HFF-Myc (cell line): Measurements from ENCODE around the gene OR9G1.
"Not testable (repeated sequence)": the region's sequence is repeated elsewhere in the genome, so short reads cannot be mapped to it uniquely, and the experiment has no call there.

Source experiments
- DNase-seq: peaks from one replicate; pipeline ENCODE4 v3.0.0-alpha.2; 2011; ENCODE audit warnings: low read depth; ENCODE audit errors: extremely low read depth
- H3K4me3 ChIP-seq: replicated peaks from 2 replicates; pipeline ENCODE4 v1.5.1; 2011; ENCODE audit warnings: low read depth, mild to moderate bottlenecking, control low read depth, low read length
- TF ChIP-seq, protein P1 (sequence below): IDR thresholded peaks from 2 replicates; pipeline ENCODE4 v1.5.1; 2012; ENCODE audit warnings: mild to moderate bottlenecking, low read depth, low read length, control low read depth; ENCODE audit errors: missing control alignments

OR9G1 gene

GRCh38 chr11:56698795-56699194 lies at the start of gene OR9G1:
Gene OR9G1 (plus strand): TSS chr11:56699095. CDS start chr11:56700388, 1,293 bp downstream.
- no peak within 1 kb of the TSS for H3K4me3 ChIP-seq
- TF ChIP-seq, protein P1, sequence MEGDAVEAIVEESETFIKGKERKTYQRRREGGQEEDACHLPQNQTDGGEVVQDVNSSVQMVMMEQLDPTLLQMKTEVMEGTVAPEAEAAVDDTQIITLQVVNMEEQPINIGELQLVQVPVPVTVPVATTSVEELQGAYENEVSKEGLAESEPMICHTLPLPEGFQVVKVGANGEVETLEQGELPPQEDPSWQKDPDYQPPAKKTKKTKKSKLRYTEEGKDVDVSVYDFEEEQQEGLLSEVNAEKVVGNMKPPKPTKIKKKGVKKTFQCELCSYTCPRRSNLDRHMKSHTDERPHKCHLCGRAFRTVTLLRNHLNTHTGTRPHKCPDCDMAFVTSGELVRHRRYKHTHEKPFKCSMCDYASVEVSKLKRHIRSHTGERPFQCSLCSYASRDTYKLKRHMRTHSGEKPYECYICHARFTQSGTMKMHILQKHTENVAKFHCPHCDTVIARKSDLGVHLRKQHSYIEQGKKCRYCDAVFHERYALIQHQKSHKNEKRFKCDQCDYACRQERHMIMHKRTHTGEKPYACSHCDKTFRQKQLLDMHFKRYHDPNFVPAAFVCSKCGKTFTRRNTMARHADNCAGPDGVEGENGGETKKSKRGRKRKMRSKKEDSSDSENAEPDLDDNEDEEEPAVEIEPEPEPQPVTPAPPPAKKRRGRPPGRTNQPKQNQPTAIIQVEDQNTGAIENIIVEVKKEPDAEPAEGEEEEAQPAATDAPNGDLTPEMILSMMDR, result no peak
- no peak for DNase-seq

DNA sequence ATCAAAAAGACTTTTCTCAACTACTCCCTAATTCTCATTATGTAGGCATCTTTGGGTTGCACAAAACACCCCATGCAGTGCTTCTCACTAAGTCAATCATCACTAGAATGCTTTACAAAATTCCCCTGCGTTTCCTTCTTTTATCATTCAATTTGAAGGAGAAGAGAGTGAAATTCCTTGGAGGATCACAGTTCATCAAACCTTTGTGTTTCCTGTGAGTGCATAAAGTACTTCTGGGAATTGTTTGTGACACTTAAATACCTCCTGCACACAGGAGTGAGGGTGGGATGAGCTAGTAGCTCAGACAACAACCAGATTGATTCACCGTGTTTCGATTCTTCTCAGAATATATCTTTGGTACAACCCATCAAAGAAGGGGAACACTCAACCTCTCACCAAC lies 39.1 kb upstream of the OR9G1 start:
- TF ChIP-seq, protein P1, result no peak
- no peak for DNase-seq
- no peak overlapping the region for H3K4me3 ChIP-seq

DNA sequence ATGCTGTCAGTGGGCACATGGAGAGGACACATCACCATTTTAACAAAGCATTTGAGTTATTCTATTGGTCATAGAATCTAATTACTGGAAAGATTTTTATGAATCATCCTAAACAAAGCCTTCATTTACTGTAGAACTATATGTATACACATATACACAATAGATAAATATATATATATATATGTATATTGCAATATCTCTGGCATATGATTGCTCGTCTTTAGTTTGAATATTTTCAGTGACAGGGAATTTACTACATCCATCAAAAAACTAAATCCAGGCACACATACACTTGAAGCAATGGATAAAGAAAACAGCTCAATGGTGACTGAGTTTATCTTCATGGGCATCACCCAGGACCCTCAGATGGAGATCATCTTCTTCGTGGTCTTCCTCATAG lies 35.5 kb upstream of the OR9G1 start, which contains the start of gene OR5AR1:
OR5AR1 (plus strand) TSS at position 301 of the 400 bp plus-strand sequence; CDS start at position 301, 0 bp downstream.
- no peak within 1 kb of the TSS for H3K4me3 ChIP-seq
- DNase-seq, result no peak
- TF ChIP-seq, protein P1, result no peak

GRCh38 chr11:56670984-56671383 lies 27.9 kb upstream of the OR9G1 start:
- DNase-seq, result no peak

DNA sequence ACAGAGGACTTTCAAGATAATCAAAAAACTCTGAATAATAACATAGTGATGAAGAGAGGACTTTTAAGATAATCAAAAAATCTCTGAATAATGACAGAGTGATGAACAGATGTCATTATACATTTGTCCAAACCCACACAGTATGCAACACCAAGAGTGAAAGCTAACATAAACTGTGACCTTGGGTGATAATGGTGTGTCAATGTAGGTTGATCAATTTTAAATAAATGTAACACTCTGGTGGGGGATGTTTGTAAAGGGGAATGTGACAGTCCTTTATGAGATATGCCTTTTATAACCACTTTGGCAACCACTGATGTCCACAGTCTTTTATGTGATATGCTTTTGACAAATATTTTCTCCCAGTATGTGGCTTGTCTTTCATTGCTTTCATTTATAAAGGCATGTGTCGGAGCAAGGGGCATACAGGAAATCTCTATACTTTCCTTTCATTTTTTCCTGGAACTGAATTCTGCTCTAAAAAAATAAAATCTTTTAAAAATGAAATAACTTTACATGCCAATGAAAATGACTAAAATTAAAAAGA lies 10.3 kb upstream of the OR9G1 start:
- TF ChIP-seq, protein P1, result no peak
- no peak for DNase-seq
- no peak overlapping the region for H3K4me3 ChIP-seq

More at GRCh38 chr11:56670984-56671383, 27.9 kb upstream of the OR9G1 start:
- H3K4me3 ChIP-seq, result no peak overlapping the region
- TF ChIP-seq, protein P1, result no peak

DNA sequence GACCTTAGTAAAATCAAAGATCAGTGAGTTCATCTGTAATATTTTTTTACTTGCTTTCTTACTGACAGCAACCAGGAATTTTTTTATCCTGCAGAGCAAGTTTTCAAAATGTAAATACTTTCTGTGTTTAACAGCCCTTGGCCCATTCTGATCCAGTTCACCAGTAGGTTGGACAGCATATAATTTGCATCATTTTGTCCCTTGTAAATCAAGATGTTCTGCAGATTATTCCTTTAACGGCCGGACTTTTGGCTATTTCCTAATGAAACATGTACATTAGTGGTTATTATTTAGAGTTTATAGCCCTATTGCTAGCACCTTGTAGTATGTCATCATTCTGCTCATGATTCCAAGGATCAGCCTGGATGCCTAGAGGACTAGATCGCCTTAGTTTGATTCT lies 7.7 kb upstream of the OR9G1 start:
- H3K4me3 ChIP-seq, DNase-seq: not testable (repeated sequence)

- DNase-seq, result no peak
- TF ChIP-seq, protein P1, result no peak
- H3K4me3 ChIP-seq, result no peak overlapping the region
Measured at GRCh38 chr11:56693428-56693827, 5.5 kb upstream of the OR9G1 start.
